DMS 273 (cell line): ENCODE results near the gene RANBP1.
A peak's percentile ranks its signal among the peaks of the same experiment; 100 is the strongest.
"Not testable (repeated sequence)": the region's sequence is repeated elsewhere in the genome, so short reads cannot be mapped to it uniquely, and the experiment has no call there.

Source experiments
- DNase-seq: peaks from one replicate; lab custom pipeline; 2025; ENCODE audit not compliant: unreplicated experiment; lab: John Stamatoyannopoulos, UW

The RANBP1 gene

DNA sequence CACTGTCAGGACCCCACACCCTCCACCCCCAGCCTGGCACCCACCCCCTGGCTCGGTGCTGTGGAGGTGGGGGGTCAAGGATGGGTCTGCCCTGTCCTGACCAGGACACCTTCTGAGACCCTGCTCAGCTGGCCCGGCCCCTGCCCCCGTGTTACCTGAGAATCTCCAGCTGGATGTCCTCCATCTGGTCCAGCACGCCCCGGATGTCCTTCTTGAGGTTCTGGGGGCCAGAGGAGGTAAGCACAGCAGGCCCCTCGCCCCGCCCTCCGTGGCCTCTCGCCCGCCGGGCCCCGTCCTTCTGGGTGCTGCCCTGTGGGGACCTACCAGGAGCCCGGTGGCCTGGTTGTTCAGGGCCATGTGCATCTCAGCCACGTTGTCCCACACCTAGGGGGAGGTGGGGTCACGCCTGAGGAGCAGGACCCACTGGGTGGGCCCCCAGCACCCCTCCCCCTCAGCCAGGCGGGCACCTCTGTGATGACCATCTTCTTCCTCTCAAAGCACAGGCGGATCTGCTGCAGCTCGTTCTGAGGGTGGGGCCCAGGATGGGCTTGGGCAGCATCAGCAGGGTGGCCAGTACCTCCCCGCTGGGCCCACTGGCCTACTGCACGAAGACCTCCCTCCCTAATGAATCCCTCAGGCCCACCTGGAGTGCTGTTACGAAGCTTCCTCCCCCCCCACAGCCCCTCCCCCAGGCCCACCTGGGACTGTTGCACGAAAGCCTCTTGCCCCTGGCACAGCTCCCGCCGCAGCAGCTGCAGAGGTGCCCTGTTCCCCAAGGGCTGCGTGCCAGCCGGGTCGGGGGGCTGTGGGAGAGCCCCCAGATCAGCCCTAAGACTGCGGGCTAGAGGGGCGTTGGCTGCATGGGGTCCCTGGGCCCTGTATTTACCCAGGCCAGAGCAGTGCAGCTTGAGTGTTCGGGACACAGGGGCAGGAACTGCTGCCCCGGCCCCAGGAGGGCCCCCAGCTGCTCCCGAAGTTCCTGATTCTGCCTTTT, 33.6 kb downstream of the RANBP1 start:
- no peak for DNase-seq

DNA sequence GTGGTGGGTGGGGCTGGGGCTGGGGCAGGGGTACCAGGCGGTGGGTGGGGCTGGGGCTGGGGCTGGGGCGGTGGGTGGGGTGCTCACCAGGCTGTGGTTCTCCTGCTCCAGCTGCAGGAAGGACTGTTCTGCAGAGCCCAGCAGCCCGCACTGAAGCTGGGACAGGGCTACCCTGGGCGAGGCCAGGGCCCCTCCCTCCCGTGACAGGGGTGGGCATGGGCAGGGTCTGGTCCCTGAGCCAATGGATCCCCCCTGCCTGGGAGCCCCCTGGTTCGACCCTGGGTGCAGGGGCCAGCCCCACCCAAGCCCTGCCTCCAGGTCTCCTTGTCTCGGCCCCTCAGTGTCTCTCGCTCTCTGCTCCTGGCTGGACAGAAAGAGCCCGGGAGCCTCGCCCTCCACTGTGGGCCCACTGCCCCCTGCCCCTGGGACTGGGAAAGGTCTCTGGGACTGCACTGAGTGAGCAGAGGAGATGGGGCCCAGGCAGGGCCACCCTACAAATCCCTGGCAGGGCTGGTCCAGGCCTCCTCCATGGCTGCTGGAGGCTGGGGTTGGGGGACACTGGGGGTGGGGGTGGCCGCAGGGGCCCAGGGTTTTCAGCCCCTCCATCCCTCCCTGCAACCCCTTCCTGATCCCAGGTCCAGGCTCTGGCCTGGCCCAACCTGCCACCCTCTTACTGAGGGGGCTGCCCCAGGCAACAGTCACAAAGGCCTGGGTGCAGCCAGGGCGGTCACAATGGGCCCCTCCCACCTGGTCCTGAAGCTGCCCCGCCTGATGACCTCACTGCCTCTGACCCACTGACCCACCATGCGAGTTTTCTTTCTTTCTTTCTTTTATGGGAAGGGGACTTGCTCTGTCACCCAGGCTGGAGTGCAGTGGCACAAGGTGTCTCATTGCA, 34.7 kb downstream of the RANBP1 start, which contains the start of gene CCDC188:
TSS of gene CCDC188 (minus strand) at position 675 of the 895 bp plus-strand sequence. CDS start at position 606, 69 bp downstream.
- no peak for DNase-seq

GRCh38 chr22:20151276-20151588, 35.3 kb downstream of the RANBP1 start:
- no peak for DNase-seq

DNA sequence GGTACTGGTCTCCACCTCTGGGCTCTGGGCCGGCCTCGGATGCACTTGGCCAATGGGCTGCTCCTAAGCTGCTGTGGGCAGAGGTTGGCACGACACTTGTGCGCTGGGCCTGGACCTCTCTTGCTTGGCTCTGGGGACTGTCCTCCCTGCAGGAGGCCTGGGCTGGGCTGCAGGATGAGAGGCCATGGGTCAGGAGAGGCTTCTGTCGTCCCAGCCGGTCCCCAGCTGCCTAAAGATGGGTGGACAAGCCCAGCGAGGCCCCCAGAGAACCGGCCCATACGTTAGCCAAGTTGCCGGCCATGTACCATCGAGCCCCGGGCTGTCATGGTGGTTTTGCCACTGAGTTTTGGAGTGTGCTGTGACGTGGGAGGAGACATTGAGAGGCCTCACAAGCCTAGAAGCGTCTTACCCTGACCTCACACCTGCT, 36.6 kb downstream of the RANBP1 start:
- DNase-seq: no peak

DNA sequence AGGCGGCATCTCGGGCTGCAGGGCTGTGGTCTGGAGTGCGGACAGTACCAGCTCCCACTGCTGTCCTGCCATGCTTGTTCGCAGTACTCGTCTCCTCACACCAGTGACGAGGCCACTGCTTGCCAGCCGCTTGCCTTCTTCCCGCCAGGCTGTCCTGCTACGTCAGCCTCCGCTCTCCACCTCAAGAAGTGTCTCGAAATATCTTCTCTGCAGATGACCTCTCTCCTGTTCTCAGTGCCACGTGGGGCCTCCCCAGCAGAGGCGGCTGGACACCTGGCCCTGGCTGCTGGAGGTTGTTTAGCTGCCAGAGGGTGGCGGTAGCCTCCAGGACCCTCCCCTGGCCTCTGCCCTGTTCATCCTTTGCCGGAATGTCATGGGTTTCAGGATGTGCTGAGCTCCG, 38.0 kb downstream of the RANBP1 start:
- DNase-seq: no peak

GRCh38 chr22:20154602-20155187, 38.8 kb downstream of the RANBP1 start:
- DNase-seq: peak; percentile 45

DNA sequence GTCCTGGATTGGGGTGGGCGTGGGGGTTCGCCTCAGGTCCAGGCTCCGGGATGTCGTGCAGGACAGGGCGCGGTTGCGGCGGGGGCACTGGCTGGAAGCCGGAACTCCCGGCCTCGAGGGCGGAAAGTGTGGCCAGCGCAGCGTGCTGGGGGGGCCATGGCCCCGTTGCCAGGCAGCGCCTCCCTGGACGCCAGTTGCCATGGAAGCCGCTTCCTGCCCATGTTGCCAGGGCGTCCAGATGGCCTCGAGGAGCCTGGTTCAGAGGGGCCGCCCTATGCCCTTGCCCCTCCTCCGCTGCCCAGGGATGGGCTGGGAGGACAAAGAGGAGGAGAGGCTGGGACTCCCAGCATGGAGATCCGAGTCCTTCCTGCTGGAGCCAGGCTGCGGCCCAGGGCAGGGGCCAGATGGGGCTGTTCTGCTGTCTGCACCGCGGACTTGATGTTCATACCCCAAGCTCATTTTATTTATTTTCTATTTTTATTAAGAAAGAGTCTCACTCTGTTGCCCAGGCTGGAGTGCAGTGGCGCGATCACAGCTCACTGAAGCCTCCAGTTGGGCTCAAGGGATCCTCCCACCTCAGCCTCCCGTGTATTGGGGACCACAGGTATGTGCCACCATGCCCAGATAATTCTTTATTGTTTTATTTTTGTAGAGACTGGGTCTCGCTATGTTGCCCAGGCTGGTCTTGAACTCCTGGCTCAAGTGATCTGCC, 39.6 kb downstream of the RANBP1 start:
- peak; percentile 96 for DNase-seq

DNA sequence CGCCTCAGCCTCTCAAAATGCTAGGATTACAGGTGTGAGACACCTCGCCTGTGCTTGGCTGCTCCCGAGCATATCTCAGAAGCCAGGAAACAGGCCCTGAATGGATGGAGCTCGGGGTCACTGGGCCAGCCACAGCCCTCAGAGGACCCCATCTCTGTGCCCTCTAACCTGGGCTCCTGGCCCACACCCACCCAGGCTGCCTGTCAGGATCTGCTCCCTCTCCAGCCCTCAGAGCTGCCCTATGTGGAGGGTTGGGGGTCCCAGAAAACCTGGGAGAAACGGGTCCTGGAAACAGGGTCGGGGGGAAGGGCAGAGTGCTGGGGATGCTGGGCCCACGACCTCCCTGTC, 40.1 kb downstream of the RANBP1 start:
- no peak for DNase-seq

GRCh38 chr22:20156611-20157429, 40.9 kb downstream of the RANBP1 start:
- peak; percentile 86 for DNase-seq

GRCh38 chr22:20157430-20158183, 41.7 kb downstream of the RANBP1 start:
- DNase-seq: no peak

- DNase-seq: no peak
Observed at GRCh38 chr22:20158391-20159036, 42.6 kb downstream of the RANBP1 start.

DNA sequence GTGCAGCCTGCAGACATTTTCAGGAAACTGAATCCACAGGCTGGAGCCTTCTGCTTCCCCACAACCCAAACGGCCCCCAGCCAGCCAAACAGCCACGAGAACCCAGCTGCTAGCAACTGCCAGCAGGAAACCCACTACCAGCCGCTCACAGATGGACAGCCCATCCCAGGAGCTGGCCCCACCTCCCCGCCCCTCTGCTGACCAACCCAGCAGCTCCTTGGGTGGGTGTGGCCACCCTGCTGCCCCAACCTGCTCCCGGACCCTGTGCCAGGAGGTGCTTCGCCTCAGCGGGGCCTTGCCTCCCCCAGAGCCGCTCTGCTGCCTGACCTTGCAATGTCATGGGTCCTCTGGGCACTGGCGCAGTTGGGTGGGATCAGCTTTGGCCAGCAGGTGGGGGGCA, 43.2 kb downstream of the RANBP1 start:
- peak; percentile 75 for DNase-seq

- DNase-seq: not testable (repeated sequence)
Observed at GRCh38 chr22:20159531-20159930, 43.6 kb downstream of the RANBP1 start.

GRCh38 chr22:20160041-20160440, 44.1 kb downstream of the RANBP1 start:
- no peak for DNase-seq

GRCh38 chr22:20164863-20165262, 49.0 kb downstream of the RANBP1 start:
- no peak for DNase-seq

DNA sequence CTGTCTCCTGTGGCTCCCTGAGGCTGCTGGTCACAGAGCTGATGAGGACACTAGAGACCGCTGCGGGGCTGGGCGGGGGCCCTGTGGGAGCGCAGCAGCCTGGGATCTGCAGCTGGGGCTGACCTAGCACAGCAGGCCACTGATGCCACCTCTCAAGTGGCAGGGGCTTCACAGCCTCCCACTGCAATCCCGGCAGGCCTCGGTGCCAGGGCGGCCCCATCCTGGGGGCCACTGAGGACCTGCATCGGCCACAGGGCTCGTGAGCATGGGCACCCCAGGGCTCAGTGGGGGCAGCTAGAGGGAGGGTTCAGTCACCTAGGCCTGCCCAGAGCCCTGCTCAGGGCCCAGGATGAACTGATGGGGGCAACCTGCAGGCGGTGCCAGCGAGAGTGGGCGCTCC, 49.5 kb downstream of the RANBP1 start:
- no peak for DNase-seq

- no peak for DNase-seq
Observed at GRCh38 chr22:20165913-20166312, 50.0 kb downstream of the RANBP1 start.

DNA sequence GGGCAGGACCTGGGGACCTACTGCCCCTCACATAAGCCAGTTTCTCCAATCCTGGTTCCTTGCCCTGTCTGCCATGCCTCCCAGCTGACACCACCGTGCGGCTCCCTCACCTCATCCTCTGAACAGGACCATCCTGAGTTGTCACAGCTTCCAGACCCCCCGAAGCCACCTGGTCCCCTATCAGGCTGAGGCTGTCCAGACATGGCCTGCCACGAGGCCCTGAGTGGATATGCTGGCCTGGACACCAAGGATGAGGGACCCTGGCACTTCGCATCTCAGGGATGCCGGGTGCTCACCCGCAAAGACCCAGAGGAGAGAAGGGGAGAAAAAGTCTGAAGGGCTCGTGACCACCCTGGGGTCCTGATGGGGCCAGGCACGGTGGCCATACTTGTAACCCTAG, 50.8 kb downstream of the RANBP1 start:
- no peak for DNase-seq
